Measurements from ENCODE around the gene ATP2B1.

ATP2B1 gene

DNA sequence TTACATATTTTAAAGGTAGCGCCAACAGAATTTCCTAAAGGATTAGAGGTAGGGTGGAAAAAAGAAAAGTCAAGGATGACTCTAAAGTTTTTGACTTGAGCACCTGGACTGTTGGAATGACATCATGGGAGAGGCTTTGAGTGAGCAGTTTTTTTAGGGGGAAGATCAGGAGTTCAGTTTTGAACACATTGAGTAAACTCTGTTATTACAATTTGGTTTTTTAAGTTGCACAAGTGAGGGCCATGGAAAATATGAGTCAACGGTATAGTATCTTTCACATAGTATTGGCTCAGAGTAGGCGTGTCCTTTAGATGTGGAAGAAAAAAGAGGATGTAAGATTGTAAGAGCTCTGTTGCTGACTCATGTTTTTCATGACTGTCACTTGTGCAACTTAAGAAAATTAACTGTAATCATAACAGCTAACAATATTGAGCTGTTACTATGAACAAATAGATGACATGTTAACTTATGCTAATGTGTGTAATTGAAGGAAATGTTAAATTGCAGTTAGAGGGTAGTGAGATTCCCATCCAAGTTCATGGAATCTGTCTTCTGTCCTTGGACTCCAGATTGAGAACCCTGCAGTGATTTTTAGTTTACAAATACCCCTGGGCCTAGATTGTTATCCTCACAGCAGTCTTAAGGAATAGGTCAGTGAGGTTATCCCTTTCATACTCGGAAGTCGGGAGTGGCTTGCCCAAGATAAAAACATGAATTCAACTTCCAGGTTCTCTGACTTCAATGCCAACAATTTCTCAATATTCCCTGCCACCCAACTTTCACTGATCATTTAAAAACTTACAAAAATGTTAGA, 48.2 kb upstream of the ATP2B1 start (continued):
- TF ChIP-seq ZXDB (tag by site-specific recombination; IDR thresholded peaks at IDR 0.05) (0 out of 2 replicates have a peak, but pooled peaks have one; percentile 14), SP3 (tag by site-specific recombination; IDR thresholded peaks at IDR 0.05) (peak; percentile 38; the same call in 1 of the 2 replicates), HOXC10 (CRISPR knock-in tag; IDR thresholded peaks at IDR 0.05) (no peak), ZNF48 (tag by site-specific recombination; IDR thresholded peaks at IDR 0.05) (no peak), SALL2 (tag by site-specific recombination; IDR thresholded peaks at IDR 0.05; ENCODE audit: borderline replicate concordance) (no peak), KLF10 (tag by site-specific recombination; IDR thresholded peaks at IDR 0.05) (peak; percentile 71; the same call in 1 of the 2 replicates), ZNF629 (tag by site-specific recombination; IDR thresholded peaks at IDR 0.05) (peak; percentile 51), ZNF747 (tag by site-specific recombination; IDR thresholded peaks at IDR 0.05) (no peak)
- TF ChIP-seq, protein P1, sequence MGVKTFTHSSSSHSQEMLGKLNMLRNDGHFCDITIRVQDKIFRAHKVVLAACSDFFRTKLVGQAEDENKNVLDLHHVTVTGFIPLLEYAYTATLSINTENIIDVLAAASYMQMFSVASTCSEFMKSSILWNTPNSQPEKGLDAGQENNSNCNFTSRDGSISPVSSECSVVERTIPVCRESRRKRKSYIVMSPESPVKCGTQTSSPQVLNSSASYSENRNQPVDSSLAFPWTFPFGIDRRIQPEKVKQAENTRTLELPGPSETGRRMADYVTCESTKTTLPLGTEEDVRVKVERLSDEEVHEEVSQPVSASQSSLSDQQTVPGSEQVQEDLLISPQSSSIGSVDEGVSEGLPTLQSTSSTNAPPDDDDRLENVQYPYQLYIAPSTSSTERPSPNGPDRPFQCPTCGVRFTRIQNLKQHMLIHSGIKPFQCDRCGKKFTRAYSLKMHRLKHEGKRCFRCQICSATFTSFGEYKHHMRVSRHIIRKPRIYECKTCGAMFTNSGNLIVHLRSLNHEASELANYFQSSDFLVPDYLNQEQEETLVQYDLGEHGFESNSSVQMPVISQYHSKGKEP (tag by site-specific recombination; IDR thresholded peaks at IDR 0.05): no peak
- TF ChIP-seq, protein P2, sequence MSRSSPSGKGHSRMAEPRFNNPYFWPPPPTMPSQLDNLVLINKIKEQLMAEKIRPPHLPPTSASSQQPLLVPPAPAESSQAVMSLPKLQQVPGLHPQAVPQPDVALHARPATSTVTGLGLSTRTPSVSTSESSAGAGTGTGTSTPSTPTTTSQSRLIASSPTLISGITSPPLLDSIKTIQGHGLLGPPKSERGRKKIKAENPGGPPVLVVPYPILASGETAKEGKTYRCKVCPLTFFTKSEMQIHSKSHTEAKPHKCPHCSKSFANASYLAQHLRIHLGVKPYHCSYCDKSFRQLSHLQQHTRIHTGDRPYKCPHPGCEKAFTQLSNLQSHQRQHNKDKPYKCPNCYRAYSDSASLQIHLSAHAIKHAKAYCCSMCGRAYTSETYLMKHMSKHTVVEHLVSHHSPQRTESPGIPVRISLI (tag by site-specific recombination; IDR thresholded peaks at IDR 0.05): peak; percentile 76
- TF ChIP-seq, protein P3, sequence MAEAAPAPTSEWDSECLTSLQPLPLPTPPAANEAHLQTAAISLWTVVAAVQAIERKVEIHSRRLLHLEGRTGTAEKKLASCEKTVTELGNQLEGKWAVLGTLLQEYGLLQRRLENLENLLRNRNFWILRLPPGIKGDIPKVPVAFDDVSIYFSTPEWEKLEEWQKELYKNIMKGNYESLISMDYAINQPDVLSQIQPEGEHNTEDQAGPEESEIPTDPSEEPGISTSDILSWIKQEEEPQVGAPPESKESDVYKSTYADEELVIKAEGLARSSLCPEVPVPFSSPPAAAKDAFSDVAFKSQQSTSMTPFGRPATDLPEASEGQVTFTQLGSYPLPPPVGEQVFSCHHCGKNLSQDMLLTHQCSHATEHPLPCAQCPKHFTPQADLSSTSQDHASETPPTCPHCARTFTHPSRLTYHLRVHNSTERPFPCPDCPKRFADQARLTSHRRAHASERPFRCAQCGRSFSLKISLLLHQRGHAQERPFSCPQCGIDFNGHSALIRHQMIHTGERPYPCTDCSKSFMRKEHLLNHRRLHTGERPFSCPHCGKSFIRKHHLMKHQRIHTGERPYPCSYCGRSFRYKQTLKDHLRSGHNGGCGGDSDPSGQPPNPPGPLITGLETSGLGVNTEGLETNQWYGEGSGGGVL (tag by site-specific recombination; IDR thresholded peaks at IDR 0.05): peak; percentile 73
- TF ChIP-seq, protein P4, sequence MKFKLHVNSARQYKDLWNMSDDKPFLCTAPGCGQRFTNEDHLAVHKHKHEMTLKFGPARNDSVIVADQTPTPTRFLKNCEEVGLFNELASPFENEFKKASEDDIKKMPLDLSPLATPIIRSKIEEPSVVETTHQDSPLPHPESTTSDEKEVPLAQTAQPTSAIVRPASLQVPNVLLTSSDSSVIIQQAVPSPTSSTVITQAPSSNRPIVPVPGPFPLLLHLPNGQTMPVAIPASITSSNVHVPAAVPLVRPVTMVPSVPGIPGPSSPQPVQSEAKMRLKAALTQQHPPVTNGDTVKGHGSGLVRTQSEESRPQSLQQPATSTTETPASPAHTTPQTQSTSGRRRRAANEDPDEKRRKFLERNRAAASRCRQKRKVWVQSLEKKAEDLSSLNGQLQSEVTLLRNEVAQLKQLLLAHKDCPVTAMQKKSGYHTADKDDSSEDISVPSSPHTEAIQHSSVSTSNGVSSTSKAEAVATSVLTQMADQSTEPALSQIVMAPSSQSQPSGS (tag by site-specific recombination; IDR thresholded peaks at IDR 0.05; ENCODE audit: low read depth): 0 out of 2 replicates have a peak, but pooled peaks have one; percentile 47

DNA sequence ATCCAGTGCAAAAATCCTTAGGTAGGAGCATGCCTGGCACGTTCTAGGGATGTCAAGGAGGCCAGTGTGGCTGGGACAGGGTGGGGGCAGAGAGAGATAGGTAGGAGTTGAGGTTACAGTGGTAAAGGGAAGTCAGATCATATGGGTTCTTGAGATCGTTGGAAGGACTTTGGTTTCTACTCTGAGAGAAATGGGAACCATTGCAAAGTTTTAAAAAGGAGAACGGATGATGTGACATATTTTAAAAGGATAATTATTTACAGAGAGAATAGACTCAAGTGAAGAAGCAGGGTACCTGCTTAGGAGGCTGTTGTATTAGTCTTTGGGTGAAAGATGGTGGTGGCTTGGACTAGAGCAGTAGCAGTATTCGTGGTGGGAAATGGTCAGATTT, 47.6 kb upstream of the ATP2B1 start:
- H3K27ac ChIP-seq (ENCODE audit: extremely low read depth, low read depth, low read length): no peak overlapping the region
- ChIA-PET CTCF (no interaction called here), POLR2A (no interaction called here)
- TF ChIP-seq, protein P5, sequence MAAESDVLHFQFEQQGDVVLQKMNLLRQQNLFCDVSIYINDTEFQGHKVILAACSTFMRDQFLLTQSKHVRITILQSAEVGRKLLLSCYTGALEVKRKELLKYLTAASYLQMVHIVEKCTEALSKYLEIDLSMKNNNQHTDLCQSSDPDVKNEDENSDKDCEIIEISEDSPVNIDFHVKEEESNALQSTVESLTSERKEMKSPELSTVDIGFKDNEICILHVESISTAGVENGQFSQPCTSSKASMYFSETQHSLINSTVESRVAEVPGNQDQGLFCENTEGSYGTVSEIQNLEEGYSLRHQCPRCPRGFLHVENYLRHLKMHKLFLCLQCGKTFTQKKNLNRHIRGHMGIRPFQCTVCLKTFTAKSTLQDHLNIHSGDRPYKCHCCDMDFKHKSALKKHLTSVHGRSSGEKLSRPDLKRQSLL (tag by site-specific recombination; IDR thresholded peaks at IDR 0.05): no peak
- no peak for TF ChIP-seq ZFHX2 (tag by site-specific recombination; conservative IDR thresholded peaks at IDR 0.05)
- no peak for TF ChIP-seq ZNF366 (tag by site-specific recombination; conservative IDR thresholded peaks at IDR 0.05)
- no peak for TF ChIP-seq ZNF510 (tag by site-specific recombination; IDR thresholded peaks at IDR 0.05; ENCODE audit: insufficient replicate concordance)
- no peak for TF ChIP-seq ZNF768 (tag by site-specific recombination; IDR thresholded peaks at IDR 0.05)
- TF ChIP-seq, protein P6, sequence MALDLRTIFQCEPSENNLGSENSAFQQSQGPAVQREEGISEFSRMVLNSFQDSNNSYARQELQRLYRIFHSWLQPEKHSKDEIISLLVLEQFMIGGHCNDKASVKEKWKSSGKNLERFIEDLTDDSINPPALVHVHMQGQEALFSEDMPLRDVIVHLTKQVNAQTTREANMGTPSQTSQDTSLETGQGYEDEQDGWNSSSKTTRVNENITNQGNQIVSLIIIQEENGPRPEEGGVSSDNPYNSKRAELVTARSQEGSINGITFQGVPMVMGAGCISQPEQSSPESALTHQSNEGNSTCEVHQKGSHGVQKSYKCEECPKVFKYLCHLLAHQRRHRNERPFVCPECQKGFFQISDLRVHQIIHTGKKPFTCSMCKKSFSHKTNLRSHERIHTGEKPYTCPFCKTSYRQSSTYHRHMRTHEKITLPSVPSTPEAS (tag by site-specific recombination; IDR thresholded peaks at IDR 0.05): no peak
- no peak for TF ChIP-seq ZNF2 (tag by site-specific recombination; IDR thresholded peaks at IDR 0.05)
- no peak for TF ChIP-seq ZNF549 (tag by site-specific recombination; IDR thresholded peaks at IDR 0.05)
- TF ChIP-seq, protein P7, sequence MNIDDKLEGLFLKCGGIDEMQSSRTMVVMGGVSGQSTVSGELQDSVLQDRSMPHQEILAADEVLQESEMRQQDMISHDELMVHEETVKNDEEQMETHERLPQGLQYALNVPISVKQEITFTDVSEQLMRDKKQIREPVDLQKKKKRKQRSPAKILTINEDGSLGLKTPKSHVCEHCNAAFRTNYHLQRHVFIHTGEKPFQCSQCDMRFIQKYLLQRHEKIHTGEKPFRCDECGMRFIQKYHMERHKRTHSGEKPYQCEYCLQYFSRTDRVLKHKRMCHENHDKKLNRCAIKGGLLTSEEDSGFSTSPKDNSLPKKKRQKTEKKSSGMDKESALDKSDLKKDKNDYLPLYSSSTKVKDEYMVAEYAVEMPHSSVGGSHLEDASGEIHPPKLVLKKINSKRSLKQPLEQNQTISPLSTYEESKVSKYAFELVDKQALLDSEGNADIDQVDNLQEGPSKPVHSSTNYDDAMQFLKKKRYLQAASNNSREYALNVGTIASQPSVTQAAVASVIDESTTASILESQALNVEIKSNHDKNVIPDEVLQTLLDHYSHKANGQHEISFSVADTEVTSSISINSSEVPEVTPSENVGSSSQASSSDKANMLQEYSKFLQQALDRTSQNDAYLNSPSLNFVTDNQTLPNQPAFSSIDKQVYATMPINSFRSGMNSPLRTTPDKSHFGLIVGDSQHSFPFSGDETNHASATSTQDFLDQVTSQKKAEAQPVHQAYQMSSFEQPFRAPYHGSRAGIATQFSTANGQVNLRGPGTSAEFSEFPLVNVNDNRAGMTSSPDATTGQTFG (tag by site-specific recombination; IDR thresholded peaks at IDR 0.05; ENCODE audit: borderline replicate concordance): no peak
- H3K9me3 ChIP-seq (ENCODE audit: control insufficient read depth, insufficient read depth, low read depth, low read length): no peaks in the 10 kb centered on the region
- H3K36me3 ChIP-seq (ENCODE audit: control insufficient read depth in 2 of 2, insufficient read depth in 1 of 2, low read length in 2 of 2): no peaks in the 10 kb centered on the region
- H3K4me3 ChIP-seq (ENCODE audit: low read depth, low read length): no peak overlapping the region
- no peaks in the 10 kb centered on the region for H3K4me1 ChIP-seq (ENCODE audit: control insufficient read depth, insufficient read depth, low read length)

Measured in HEK293 (cell line).